GM12878 (cell line): ENCODE data around the gene UST. TPM values are rescaled to one million over a fixed set of nuclear protein-coding genes. Genes with fewer than 3 reads are reported as not detected.

Experiments
- ASH2L ChIP-seq: fragments of 300-600, 200-600 bp; sonication (generic); IDR thresholded peaks from 2 replicates; pipeline ENCODE4 v1.6.1; 2017; ENCODE audit warnings: low read depth, mild to moderate bottlenecking, borderline replicate concordance
- BCL11A ChIP-seq: IDR thresholded peaks from 2 replicates; pipeline ENCODE4 v1.6.1; 2011; ENCODE audit warnings: low read depth, low read length
- CBX3 ChIP-seq: fragments of 200-600 bp; sonication (generic); IDR thresholded peaks from 2 replicates; pipeline ENCODE4 v1.6.1; 2016; ENCODE audit warnings: low read depth, borderline replicate concordance
- CEBPB ChIP-seq, 2 experiments: fragments of 150-350 bp in 1 of 2; IDR thresholded peaks; 2 replicates each; pipeline ENCODE4 v1.6.1; 2012 to 2014; ENCODE audit warnings: low read depth in 2 of 2, low read length in 2 of 2, borderline replicate concordance in 1 of 2, inconsistent platforms in 1 of 2
- CHD1 ChIP-seq: IDR thresholded peaks from 2 replicates; pipeline ENCODE4 v1.6.1; 2012; ENCODE audit warnings: low read depth, low read length, improper control_type of control experiment
- HDAC2 ChIP-seq: fragments of 200-600 bp; sonication (generic); IDR thresholded peaks from 2 replicates; pipeline ENCODE4 v1.6.1; 2017
- MEF2A ChIP-seq: IDR thresholded peaks from 2 replicates; pipeline ENCODE4 v1.6.1; 2011; ENCODE audit warnings: low read depth, mild to moderate bottlenecking, low read length, moderate library complexity; ENCODE audit not compliant: insufficient read depth
- MEF2B ChIP-seq: fragments of 450-650 bp; IDR thresholded peaks from 2 replicates; pipeline ENCODE4 v1.6.1; 2018; ENCODE audit warnings: mild to moderate bottlenecking, moderate library complexity; ENCODE audit not compliant: partially characterized antibody, poor library complexity, severe bottlenecking
- PAX8 ChIP-seq: fragments of 450-650 bp; IDR thresholded peaks from 2 replicates; pipeline ENCODE4 v1.6.1; 2017; ENCODE audit warnings: mild to moderate bottlenecking, moderate library complexity
- POU2F2 ChIP-seq: IDR thresholded peaks from 3 replicates; pipeline ENCODE4 v1.6.1; 2011; ENCODE audit warnings: low read depth, mild to moderate bottlenecking, low read length, borderline replicate concordance
- RCOR1 ChIP-seq: conservative IDR thresholded peaks from 2 replicates; pipeline ENCODE4 v1.6.1; 2012; ENCODE audit warnings: low read depth, low read length, improper control_type of control experiment
- SP1 ChIP-seq: IDR thresholded peaks from one replicate; pipeline ENCODE4 v1.6.1; 2011; ENCODE audit warnings: low read depth, low read length
- TARDBP ChIP-seq: IDR thresholded peaks from 2 replicates; pipeline ENCODE4 v1.6.1; 2016; ENCODE audit warnings: borderline replicate concordance
- TCF3 ChIP-seq: IDR thresholded peaks from 2 replicates; pipeline ENCODE4 v1.6.1; 2012; ENCODE audit warnings: low read depth, mild to moderate bottlenecking, low read length, borderline replicate concordance; ENCODE audit not compliant: insufficient read depth
- TCF7 ChIP-seq: IDR thresholded peaks from 2 replicates; pipeline ENCODE4 v1.6.1; 2014; ENCODE audit warnings: antibody characterized with exemption, borderline replicate concordance
- polyA plus RNA-seq, 11 experiments: library from polyadenylated mRNA; depleted of rRNA in 4 of 11; unstranded in 6 of 11; stranded (reverse) in 5 of 11; fragments of >200 nt; fragmentation: Nextera tagmentation in 4 of 11; fragmentation: Illumina TruSeq in 1 of 11; extraction: Ambion mirVana in 4 of 11; extraction: Trizol in 1 of 11; gene quantifications; 1 replicate in 1 of 11; 2 replicates in 10 of 11; pipeline versions ENCODE4 v1.2.1 to v1.2.3, GENCODE V29; 2011 to 2016; ENCODE audit warnings: inconsistent platforms in 2 of 11, missing spikeins in 2 of 11, low read depth in 1 of 11
- total RNA-seq, 4 experiments: library from RNA; depleted of rRNA in 3 of 4; stranded (reverse); fragments of >200 nt in 3 of 4; fragmentation: Illumina TruSeq in 1 of 4; extraction: Trizol in 1 of 4; gene quantifications; 2 replicates each; pipeline versions ENCODE4 v1.2.1 to v1.2.3, GENCODE V29; 2013 to 2021
- TF ChIP-seq, protein P1 (sequence below): fragments of 450-650 bp; IDR thresholded peaks from 2 replicates; pipeline ENCODE4 v1.6.1; 2017; ENCODE audit warnings: mild to moderate bottlenecking, moderate library complexity
- TF ChIP-seq, protein P2 (sequence below): fragments of 450-650 bp; IDR thresholded peaks from 2 replicates; pipeline ENCODE4 v1.6.1; 2018; ENCODE audit warnings: mild to moderate bottlenecking, low read depth, moderate library complexity; ENCODE audit not compliant: partially characterized antibody
- TF ChIP-seq, protein P3 (sequence below): fragments of 150-350 bp; IDR thresholded peaks from 2 replicates; pipeline ENCODE4 v1.6.1; 2014; ENCODE audit warnings: mild to moderate bottlenecking, low read depth, low read length
- TF ChIP-seq, protein P4 (sequence below): fragments of 450-650 bp; IDR thresholded peaks from 2 replicates; pipeline ENCODE4 v1.6.1; 2018; ENCODE audit warnings: borderline replicate concordance, mild to moderate bottlenecking; ENCODE audit not compliant: partially characterized antibody

The UST gene
- total and polyA plus RNA-seq, 10 of the 15 experiments (the other 5 are each of a cell fraction or from before 2014, with no cell fraction given) = 0.74 to 43.3 (median 2.2) TPM

DNA sequence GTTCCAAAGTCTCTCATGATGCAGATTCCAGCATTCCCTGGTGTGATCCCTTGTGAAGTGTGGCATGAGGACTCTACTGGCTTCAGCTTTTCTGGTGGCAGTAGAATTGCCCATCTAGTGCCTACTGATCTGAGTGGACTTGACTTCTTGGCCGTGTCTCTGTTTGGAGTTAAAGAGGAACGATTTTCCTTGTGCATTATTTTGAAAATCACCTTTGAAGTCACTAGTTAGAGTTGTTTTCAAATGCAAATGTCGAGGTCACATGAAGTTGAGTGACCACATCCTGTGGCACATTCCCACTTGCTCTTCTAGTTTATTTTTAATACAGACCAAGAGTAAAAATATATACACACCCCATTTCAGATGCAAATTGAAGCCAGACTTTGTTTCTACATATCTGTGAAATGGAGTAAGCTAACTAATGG, 300.0 kb downstream of the UST start (continued):
- TF ChIP-seq, protein P1, sequence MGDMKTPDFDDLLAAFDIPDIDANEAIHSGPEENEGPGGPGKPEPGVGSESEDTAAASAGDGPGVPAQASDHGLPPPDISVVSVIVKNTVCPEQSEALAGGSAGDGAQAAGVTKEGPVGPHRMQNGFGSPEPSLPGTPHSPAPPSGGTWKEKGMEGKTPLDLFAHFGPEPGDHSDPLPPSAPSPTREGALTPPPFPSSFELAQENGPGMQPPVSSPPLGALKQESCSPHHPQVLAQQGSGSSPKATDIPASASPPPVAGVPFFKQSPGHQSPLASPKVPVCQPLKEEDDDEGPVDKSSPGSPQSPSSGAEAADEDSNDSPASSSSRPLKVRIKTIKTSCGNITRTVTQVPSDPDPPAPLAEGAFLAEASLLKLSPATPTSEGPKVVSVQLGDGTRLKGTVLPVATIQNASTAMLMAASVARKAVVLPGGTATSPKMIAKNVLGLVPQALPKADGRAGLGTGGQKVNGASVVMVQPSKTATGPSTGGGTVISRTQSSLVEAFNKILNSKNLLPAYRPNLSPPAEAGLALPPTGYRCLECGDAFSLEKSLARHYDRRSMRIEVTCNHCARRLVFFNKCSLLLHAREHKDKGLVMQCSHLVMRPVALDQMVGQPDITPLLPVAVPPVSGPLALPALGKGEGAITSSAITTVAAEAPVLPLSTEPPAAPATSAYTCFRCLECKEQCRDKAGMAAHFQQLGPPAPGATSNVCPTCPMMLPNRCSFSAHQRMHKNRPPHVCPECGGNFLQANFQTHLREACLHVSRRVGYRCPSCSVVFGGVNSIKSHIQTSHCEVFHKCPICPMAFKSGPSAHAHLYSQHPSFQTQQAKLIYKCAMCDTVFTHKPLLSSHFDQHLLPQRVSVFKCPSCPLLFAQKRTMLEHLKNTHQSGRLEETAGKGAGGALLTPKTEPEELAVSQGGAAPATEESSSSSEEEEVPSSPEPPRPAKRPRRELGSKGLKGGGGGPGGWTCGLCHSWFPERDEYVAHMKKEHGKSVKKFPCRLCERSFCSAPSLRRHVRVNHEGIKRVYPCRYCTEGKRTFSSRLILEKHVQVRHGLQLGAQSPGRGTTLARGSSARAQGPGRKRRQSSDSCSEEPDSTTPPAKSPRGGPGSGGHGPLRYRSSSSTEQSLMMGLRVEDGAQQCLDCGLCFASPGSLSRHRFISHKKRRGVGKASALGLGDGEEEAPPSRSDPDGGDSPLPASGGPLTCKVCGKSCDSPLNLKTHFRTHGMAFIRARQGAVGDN = peak; percentile 82
- peak; percentile 96 for TF ChIP-seq POU2F2
- TF ChIP-seq RCOR1 = no peak
- TF ChIP-seq TCF7 = peak; percentile 22; the same call in 1 of the 2 replicates
- 0 out of 2 replicates have a peak, but pooled peaks have one; percentile 38 for TF ChIP-seq BCL11A
- TF ChIP-seq MEF2B = peak; percentile 82
- 0 out of 4 replicates have a peak, but pooled peaks of 1 of the 2 experiments have one; percentile 29 for TF ChIP-seq CEBPB (IDR thresholded peaks at IDR 0.05; ENCODE audit: borderline replicate concordance in 1 of 2, low read depth in 2 of 2, low read length in 2 of 2)
- TF ChIP-seq, protein P2, sequence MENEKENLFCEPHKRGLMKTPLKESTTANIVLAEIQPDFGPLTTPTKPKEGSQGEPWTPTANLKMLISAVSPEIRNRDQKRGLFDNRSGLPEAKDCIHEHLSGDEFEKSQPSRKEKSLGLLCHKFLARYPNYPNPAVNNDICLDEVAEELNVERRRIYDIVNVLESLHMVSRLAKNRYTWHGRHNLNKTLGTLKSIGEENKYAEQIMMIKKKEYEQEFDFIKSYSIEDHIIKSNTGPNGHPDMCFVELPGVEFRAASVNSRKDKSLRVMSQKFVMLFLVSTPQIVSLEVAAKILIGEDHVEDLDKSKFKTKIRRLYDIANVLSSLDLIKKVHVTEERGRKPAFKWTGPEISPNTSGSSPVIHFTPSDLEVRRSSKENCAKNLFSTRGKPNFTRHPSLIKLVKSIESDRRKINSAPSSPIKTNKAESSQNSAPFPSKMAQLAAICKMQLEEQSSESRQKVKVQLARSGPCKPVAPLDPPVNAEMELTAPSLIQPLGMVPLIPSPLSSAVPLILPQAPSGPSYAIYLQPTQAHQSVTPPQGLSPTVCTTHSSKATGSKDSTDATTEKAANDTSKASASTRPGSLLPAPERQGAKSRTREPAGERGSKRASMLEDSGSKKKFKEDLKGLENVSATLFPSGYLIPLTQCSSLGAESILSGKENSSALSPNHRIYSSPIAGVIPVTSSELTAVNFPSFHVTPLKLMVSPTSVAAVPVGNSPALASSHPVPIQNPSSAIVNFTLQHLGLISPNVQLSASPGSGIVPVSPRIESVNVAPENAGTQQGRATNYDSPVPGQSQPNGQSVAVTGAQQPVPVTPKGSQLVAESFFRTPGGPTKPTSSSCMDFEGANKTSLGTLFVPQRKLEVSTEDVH = no peak
- TF ChIP-seq TARDBP = no peak
- no peak for TF ChIP-seq ASH2L
- TF ChIP-seq MEF2A = peak; percentile 95
- TF ChIP-seq, protein P3, sequence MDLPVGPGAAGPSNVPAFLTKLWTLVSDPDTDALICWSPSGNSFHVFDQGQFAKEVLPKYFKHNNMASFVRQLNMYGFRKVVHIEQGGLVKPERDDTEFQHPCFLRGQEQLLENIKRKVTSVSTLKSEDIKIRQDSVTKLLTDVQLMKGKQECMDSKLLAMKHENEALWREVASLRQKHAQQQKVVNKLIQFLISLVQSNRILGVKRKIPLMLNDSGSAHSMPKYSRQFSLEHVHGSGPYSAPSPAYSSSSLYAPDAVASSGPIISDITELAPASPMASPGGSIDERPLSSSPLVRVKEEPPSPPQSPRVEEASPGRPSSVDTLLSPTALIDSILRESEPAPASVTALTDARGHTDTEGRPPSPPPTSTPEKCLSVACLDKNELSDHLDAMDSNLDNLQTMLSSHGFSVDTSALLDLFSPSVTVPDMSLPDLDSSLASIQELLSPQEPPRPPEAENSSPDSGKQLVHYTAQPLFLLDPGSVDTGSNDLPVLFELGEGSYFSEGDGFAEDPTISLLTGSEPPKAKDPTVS = no peak
- TF ChIP-seq TCF3 = no peak
- no peak for TF ChIP-seq CBX3
- no peak for TF ChIP-seq SP1
- TF ChIP-seq, protein P4, sequence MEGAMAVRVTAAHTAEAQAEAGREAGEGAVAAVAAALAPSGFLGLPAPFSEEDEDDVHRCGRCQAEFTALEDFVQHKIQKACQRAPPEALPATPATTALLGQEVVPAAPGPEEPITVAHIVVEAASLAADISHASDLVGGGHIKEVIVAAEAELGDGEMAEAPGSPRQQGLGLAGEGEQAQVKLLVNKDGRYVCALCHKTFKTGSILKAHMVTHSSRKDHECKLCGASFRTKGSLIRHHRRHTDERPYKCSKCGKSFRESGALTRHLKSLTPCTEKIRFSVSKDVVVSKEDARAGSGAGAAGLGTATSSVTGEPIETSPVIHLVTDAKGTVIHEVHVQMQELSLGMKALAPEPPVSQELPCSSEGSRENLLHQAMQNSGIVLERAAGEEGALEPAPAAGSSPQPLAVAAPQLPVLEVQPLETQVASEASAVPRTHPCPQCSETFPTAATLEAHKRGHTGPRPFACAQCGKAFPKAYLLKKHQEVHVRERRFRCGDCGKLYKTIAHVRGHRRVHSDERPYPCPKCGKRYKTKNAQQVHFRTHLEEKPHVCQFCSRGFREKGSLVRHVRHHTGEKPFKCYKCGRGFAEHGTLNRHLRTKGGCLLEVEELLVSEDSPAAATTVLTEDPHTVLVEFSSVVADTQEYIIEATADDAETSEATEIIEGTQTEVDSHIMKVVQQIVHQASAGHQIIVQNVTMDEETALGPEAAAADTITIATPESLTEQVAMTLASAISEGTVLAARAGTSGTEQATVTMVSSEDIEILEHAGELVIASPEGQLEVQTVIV = no peak
- TF ChIP-seq HDAC2 = no peak
- TF ChIP-seq CHD1 = no peak
- peak; percentile 63; the same call in 1 of the 2 replicates for TF ChIP-seq PAX8
